Measurements from ENCODE around the gene VDAC2. TPM values are rescaled to one million over a fixed set of nuclear protein-coding genes. Genes with fewer than 3 reads are reported as not detected.
A peak's percentile ranks its signal among the peaks of the same experiment; 100 is the strongest.
"Not testable (repeated sequence)": the region's sequence is repeated elsewhere in the genome, so short reads cannot be mapped to it uniquely, and the experiment has no call there.

The VDAC2 gene
- total RNA-seq, 1 donor from 2014 or later, result 77.3 TPM

- not testable (repeated sequence) for DNase-seq (ENCODE audit: low spot score)
Observed at GRCh38 chr10:75199949-75200348, 10.6 kb upstream of the VDAC2 start.

GRCh38 chr10:75201793-75202307, 8.7 kb upstream of the VDAC2 start:
- DNase-seq (ENCODE audit: low spot score), result no peak

- DNase-seq (ENCODE audit: low spot score), result peak; percentile 84
Observed at GRCh38 chr10:75202321-75203045, 8.1 kb upstream of the VDAC2 start.

- DNase-seq (ENCODE audit: low spot score), result peak; percentile 25
Observed at GRCh38 chr10:75203046-75203620, 7.5 kb upstream of the VDAC2 start.

GRCh38 chr10:75203724-75204123, 6.9 kb upstream of the VDAC2 start:
- DNase-seq (ENCODE audit: low spot score), result no peak

- no peak for DNase-seq (ENCODE audit: low spot score)
Observed at GRCh38 chr10:75205908-75206307, 4.7 kb upstream of the VDAC2 start.

GRCh38 chr10:75206638-75207037, 4.0 kb upstream of the VDAC2 start:
- not testable (repeated sequence) for DNase-seq (ENCODE audit: low spot score)

- no peak for DNase-seq (ENCODE audit: low spot score)
Observed at GRCh38 chr10:75207079-75207856, 3.3 kb upstream of the VDAC2 start.

- DNase-seq (ENCODE audit: low spot score), result no peak
Observed at GRCh38 chr10:75207857-75208144, 2.8 kb upstream of the VDAC2 start.

- peak; percentile 93 for DNase-seq (ENCODE audit: low spot score)
Observed at GRCh38 chr10:75208181-75208580, 2.4 kb upstream of the VDAC2 start.

GRCh38 chr10:75209086-75209920, 1.3 kb upstream of the VDAC2 start:
- DNase-seq (ENCODE audit: low spot score), result no peak

GRCh38 chr10:75209921-75210281, 695 bp upstream of the VDAC2 start:
- DNase-seq (ENCODE audit: low spot score), result peak; percentile 94

- peak; percentile 45 for DNase-seq (ENCODE audit: low spot score)
Observed at GRCh38 chr10:75211007-75211691, 553 bp downstream of the VDAC2 start.

- no peak for DNase-seq (ENCODE audit: low spot score)
Observed at GRCh38 chr10:75212343-75212742, 1.7 kb downstream of the VDAC2 start.

- no peak for DNase-seq (ENCODE audit: low spot score)
Observed at GRCh38 chr10:75220274-75220673, 9.7 kb downstream of the VDAC2 start.

GRCh38 chr10:75221492-75221891, 10.9 kb downstream of the VDAC2 start:
- DNase-seq (ENCODE audit: low spot score), result not testable (repeated sequence)

GRCh38 chr10:75223507-75223906, 12.9 kb downstream of the VDAC2 start:
- DNase-seq (ENCODE audit: low spot score), result no peak

GRCh38 chr10:75226095-75226494, 15.5 kb downstream of the VDAC2 start:
- DNase-seq (ENCODE audit: low spot score), result no peak

GRCh38 chr10:75226656-75227055, 16.1 kb downstream of the VDAC2 start:
- DNase-seq (ENCODE audit: low spot score), result no peak

GRCh38 chr10:75228278-75228677, 17.7 kb downstream of the VDAC2 start:
- DNase-seq (ENCODE audit: low spot score), result no peak

GRCh38 chr10:75228834-75229233, 18.2 kb downstream of the VDAC2 start:
- no peak for DNase-seq (ENCODE audit: low spot score)

All from umbilical cord (tissue), 2 donors.